ENCODE measurements around the gene SPRYD3. TPM values are rescaled to one million over a fixed set of nuclear protein-coding genes. Genes with fewer than 3 reads are reported as not detected.
"Not testable (repeated sequence)": the region's sequence is repeated elsewhere in the genome, so short reads cannot be mapped to it uniquely, and the experiment has no call there.

The SPRYD3 gene
- total and polyA plus RNA-seq, 12 donors = 16.4 to 74.6 (median 43.1) TPM

DNA sequence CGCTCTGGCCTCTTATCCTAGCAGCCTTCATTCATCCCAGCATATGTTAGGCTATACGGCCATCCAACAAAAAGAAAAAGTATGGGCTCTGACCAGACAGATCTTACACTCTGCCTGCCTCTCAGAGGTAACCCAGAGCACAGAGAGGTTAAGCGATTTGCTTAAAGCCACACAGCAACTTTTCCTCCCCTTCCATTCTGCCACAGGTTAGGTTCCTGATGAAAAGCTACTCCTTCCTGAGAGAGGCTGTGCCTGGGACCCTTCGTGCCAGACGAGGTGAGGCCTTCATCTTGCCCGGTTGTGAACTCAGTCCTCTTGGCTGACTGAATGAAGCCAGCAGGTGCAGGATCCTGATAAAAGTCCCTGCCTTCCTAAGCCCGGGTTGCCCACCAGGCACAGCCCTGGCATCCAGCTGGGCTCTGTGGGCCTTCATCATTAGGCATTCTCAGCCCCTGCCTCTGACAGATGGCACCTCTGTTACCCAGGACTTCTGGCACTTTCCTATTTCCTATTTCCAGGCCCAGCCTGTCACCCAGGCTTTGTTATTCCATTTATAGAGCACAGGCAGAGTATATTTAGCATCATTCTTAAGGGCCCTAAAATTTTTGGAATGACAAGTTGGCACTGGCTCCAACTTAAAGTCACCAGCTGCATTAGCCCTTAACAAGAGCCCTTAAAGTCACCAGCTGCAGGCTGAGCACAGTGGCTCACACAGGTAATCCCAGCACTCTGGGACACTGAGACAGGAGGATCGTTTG is 36.9 kb upstream of the SPRYD3 start:
- Histone ChIP-seq H3K27ac (no peak overlapping the region), H3K4me3 (no peak overlapping the region), H3K9me3 (replicated peaks in 1 of 3) (no peaks in the 10 kb centered on the region), H3K4me1 (replicated peaks in 1 of 2) (no peaks in the 10 kb centered on the region), H3K36me3 (replicated peaks in 1 of 2) (no peaks in the 10 kb centered on the region), H3K27me3 (no peaks in the 10 kb centered on the region)
- no peak for DNase-seq
- WGBS, 4 donors = 83 to 94% (median 89%) methylated on average over 7 to 8 of the region's 8 CpGs
- intact Hi-C loops (cut with DNase I) = no loop called here
- TF ChIP-seq, protein P1, sequence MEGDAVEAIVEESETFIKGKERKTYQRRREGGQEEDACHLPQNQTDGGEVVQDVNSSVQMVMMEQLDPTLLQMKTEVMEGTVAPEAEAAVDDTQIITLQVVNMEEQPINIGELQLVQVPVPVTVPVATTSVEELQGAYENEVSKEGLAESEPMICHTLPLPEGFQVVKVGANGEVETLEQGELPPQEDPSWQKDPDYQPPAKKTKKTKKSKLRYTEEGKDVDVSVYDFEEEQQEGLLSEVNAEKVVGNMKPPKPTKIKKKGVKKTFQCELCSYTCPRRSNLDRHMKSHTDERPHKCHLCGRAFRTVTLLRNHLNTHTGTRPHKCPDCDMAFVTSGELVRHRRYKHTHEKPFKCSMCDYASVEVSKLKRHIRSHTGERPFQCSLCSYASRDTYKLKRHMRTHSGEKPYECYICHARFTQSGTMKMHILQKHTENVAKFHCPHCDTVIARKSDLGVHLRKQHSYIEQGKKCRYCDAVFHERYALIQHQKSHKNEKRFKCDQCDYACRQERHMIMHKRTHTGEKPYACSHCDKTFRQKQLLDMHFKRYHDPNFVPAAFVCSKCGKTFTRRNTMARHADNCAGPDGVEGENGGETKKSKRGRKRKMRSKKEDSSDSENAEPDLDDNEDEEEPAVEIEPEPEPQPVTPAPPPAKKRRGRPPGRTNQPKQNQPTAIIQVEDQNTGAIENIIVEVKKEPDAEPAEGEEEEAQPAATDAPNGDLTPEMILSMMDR (IDR thresholded peaks at IDR 0.05) = no peak

DNA sequence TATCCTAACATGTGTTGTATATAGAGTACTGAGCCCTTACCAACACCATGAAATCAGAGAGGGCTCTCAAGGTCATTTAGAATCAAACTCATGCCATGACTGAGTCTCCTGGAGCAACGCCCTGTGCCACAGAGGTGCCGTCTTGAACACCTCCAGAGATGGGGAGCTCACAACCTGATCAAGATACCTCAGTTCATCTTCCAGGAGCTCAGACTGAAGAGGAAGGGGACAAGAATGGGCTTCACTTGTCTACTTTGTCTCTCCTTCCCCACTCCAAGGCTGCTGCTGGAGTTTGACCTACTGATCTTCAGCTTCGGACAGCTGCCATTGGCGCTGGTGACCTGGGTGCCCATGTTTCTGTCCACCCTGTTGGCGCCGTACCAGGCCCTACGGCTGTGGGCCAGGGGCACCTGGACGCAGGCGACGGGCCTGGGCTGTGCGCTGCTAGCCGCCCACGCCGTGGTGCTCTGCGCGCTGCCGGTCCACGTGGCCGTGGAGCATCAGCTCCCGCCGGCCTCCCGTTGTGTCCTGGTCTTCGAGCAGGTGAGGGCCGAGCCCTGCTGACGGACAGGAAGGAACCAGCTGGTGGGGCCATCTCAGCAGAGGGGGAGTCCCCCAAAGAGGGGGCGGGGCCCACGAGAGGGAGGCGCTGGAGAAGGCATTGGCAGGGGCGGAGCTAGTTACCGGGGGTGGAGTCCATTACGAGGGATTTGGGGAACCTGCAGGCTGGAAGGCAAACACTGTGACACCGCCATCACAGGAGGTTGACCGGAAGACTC is 36.1 kb upstream of the SPRYD3 start:
- no peak for DNase-seq
- Histone ChIP-seq H3K9me3 (replicated peaks in 1 of 3) (no peaks in the 10 kb centered on the region), H3K27ac (no peak overlapping the region), H3K36me3 (replicated peaks in 1 of 2) (no peaks in the 10 kb centered on the region), H3K4me3 (no peak overlapping the region), H3K27me3 (no peaks in the 10 kb centered on the region), H3K4me1 (replicated peaks in 1 of 2) (no peaks in the 10 kb centered on the region)
- WGBS, 4 donors = 89 to 92% (median 91%) methylated on average over 20 to 33 of the region's 33 CpGs
- no peak for TF ChIP-seq POLR2A (IDR thresholded peaks at IDR 0.05)
- TF ChIP-seq, protein P1 (IDR thresholded peaks at IDR 0.05) = no peak
- intact Hi-C loops (cut with DNase I) = no loop called here

DNA sequence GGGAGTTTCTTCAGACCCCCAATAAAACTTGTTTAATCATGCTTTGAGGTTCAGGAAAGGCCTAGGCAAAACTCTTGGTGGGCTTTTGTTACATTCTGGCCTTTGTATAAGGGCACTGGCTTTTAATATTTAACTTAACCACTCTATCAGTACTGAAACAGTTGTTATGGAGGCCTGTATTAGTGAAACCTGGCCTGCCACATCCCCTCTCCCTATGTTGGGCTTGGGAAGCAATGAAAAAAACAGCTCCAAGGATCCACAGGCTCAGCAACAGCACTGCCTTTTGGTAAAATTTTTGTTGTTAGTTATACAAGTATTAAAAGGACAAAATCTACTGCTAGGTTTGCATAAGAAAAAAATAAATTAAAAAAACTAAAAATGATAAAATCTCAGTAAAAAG is 34.8 kb upstream of the SPRYD3 start:
- no peak overlapping the region for H3K4me3 ChIP-seq
- H3K36me3 ChIP-seq (replicated peaks in 1 of 2) = no peaks in the 10 kb centered on the region
- no peaks in the 10 kb centered on the region for H3K4me1 ChIP-seq (replicated peaks in 1 of 2)
- intact Hi-C loops (cut with DNase I) = no loop called here
- no peaks in the 10 kb centered on the region for H3K9me3 ChIP-seq (replicated peaks in 1 of 3)
- TF ChIP-seq POLR2A (IDR thresholded peaks at IDR 0.05) = no peak
- TF ChIP-seq, protein P1 (IDR thresholded peaks at IDR 0.05) = no peak
- no peaks in the 10 kb centered on the region for H3K27me3 ChIP-seq
- no peak overlapping the region for H3K27ac ChIP-seq
- DNase-seq = no peak

DNA sequence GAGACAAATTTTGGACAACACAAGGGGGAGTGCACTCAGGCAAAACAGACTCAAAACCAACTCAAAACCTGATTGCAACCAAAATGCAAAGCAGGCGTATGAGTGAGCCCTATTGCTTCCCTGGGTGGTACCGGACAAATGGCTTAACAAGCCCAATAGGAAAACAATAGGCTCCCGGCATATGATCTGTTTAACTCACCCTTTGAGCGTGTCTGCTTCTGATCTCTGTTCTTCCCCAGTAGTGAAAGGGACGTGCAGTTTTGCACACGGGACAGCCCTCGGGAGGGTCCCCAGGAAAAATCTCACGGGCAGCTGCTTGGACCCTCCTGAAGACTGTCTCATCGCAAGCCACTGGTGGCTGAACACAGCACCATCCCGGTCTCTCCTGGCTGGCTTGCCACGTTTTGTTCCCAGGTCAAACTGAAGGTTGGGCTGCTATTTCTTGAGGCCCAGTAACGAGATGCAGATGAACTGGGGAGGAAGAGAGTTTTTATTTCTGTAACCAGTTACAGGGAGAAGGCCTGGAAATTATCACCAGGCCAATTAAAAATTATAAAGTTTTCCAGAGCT is 34.0 kb upstream of the SPRYD3 start:
- Histone ChIP-seq H3K4me1 (replicated peaks in 1 of 2) (no peaks in the 10 kb centered on the region), H3K36me3 (replicated peaks in 1 of 2) (no peaks in the 10 kb centered on the region), H3K9me3 (replicated peaks in 1 of 3) (no peaks in the 10 kb centered on the region), H3K4me3 (no peak overlapping the region), H3K27me3 (no peaks in the 10 kb centered on the region), H3K27ac (no peak overlapping the region)
- 86 to 90% (median 88%) methylated on average over 12 of the region's 12 CpGs for WGBS, 4 donors
- intact Hi-C loops (cut with DNase I) = no loop called here
- peak in 1 of 7 donors; percentile 13 for DNase-seq
- TF ChIP-seq POLR2A (IDR thresholded peaks at IDR 0.05) = no peak
- TF ChIP-seq, protein P1 (IDR thresholded peaks at IDR 0.05) = no peak

DNA sequence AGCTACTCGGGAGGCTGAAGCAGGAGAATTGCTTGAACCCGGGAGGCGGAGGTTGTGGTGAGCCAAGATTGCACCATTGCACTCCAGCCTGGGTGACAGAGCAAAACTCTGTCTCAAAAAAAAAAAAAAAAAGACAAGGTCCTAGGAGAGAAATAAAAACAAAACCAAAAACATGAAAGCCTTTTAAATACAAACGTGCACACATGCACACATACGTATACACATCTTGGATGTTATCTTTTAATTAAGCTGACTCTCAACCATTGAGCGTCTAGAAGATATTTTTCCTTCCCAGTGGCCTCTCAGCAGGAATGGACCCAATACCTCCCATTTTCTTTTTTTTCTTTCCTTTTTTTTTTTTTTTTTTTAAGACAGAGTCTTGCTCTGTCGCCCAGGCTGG is 33.2 kb upstream of the SPRYD3 start:
- H3K36me3 ChIP-seq (replicated peaks in 1 of 2); H3K4me1 ChIP-seq (replicated peaks in 1 of 2); DNase-seq: not testable (repeated sequence)

More for the DNA sequence above, 33.2 kb upstream of the SPRYD3 start:
- WGBS, 4 donors = 77 to 87% (median 81%) methylated on average over 7 of the region's 7 CpGs
- H3K9me3 ChIP-seq (replicated peaks in 1 of 3); H3K27me3 ChIP-seq; intact Hi-C loops (cut with DNase I); H3K27ac ChIP-seq; H3K4me3 ChIP-seq: not testable (repeated sequence)
